GM19438 (cell line): ENCODE results near the gene SPSB1.

ENCODE experiments used
- ATAC-seq: cut with Tn5 transposase; IDR thresholded peaks from one replicate; pipeline ENCODE4 v1.9.1; 2021; ENCODE audit warnings: low read depth; ENCODE audit not compliant: unreplicated experiment

The SPSB1 gene

DNA sequence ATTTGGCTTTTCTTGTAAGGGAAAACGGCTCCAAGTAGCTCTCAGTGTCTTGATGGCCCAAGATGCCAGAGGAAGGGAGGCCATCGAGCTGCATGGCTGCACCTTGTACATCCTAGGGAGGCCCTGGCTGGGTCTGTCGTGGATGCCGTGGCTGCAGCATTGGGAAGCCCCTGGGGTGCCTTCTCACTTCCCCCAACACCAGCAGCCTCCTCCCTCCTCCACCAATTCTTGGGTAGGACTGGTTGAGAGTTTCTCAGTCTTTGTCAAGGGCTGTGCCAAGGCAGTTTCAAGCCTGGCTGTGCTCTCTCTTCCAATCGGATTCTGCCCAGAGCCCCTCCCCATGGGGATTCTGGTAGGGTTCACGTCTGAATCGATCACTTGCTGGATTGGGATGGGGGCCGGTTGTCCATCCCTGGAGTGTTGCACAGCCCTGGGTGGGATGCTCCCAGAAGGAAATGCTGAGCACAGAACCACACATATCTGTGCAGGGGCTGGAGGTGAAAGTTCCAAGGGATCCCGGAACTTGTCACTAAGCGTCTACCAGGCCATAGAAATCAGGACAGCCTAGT, 14.0 kb upstream of the SPSB1 start:
- no peak for ATAC-seq

GRCh38 chr1:9279172-9279840, 13.4 kb upstream of the SPSB1 start:
- ATAC-seq: no peak

GRCh38 chr1:9280015-9280860, 12.5 kb upstream of the SPSB1 start:
- no peak for ATAC-seq

DNA sequence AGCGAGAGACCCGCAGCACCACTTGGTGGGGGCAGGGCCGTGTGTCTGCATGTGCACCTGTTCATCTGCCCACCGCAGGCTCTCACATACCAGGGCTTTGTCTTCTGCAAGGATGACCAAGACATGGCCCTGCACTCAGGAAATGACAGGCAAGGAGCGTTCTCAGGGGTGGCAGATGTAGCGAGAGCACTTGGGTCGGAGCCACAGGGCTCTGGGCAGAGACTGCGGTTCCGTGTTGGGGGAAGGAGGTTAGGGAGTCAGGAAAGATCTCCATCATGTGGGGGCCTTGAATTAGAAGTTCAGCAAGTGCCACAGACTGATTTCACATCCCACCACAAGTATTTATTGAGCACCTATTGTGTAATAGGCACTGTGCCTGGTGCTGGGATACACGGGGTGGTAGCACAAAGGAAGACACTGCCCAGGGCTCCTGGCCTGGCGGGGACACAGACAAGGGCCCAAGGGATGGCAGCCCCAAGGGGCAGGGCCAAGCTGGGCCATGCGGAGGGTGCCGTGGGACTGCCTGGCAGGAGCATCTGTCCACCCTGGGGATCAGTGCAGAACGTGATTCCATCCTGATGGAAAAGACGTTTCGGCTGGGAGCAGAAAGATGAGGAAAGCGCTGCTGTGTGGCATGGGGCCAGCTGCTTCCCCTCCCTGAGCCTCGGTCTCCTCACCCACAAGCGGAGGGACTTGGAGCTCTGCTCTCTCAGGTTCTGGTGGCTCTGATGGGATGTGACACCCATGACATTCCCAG, 11.4 kb upstream of the SPSB1 start:
- ATAC-seq: no peak

- no peak for ATAC-seq
Measured at GRCh38 chr1:9281908-9282695, 10.6 kb upstream of the SPSB1 start.

- ATAC-seq: no peak
Measured at GRCh38 chr1:9282696-9282955, 10.1 kb upstream of the SPSB1 start.

GRCh38 chr1:9284061-9284460, 8.6 kb upstream of the SPSB1 start:
- ATAC-seq: no peak

- ATAC-seq: no peak
Measured at GRCh38 chr1:9286556-9286955, 6.1 kb upstream of the SPSB1 start.

DNA sequence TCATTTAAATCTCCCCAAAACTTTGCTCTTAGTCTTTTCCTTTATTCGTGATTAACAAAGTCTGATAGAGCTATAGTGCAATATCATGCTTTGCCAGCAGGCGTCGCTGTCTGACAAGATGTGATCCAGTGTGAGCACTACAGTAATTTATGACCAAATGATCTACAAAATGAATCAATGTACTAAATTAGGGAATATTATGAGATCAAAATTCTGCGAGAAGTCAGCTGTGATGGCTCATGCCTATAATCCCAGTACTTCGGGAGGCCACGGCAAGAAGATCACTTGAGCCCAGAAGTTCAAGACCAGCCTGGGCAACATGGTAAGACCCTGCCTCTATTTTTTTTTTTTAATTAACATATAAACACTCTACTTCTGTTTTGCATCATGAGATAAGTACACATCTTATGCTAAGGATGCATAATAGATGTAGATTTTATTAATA, 3.6 kb upstream of the SPSB1 start:
- ATAC-seq: no peak

DNA sequence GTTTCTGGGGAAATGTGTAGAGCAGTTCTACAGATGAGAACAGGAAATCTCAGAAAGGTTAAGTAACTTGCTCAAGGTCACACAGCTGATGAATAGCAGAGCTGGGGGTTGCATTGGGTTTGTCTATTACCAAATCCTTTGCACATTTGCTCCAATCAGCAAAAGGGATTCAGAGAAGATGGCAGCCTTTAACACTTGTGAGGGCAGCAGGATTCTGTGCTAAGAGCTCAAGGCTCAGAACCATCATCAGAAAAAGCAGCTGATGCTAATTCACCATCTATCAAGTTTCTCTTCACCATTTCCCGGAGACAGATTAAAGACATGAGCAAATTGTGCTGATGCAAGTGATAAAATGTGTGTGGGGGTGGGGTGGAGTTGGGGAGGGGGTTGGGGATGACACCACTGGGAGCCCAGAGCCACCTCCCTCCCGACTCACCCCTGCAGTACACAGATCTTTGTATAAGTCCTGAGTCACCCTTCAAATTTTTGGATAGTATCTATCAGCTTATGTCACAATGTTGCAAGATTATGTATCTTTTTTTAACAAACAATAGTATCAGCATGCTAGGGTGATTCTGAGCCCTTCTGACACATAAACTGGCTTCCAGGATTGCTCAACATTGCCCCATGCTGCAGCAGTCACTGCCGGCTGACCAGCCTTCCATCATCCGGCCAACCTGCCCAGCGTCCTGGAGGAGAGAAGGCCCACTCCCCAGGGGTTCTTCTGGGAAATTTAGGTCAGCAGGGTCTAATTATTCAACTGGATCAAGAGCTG, 2.8 kb upstream of the SPSB1 start:
- ATAC-seq: no peak

- no peak for ATAC-seq
Measured at GRCh38 chr1:9291914-9292360, 757 bp upstream of the SPSB1 start.

DNA sequence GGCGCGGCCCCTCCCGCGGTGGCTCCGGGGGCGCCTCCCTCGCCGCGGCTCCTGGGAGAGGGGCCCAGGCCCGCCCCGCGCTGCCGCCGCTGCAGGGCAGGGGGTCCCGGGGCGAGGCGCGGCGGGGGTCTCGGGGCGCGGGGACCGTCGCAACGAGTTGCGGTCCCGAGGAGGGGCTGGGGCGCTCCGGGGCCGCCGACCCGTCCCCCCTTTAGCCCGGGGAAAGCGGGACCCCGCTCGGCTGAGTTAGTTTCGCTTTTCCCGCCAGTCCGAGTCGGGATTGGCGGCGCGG, 493 bp downstream of the SPSB1 start:
- ATAC-seq: no peak

DNA sequence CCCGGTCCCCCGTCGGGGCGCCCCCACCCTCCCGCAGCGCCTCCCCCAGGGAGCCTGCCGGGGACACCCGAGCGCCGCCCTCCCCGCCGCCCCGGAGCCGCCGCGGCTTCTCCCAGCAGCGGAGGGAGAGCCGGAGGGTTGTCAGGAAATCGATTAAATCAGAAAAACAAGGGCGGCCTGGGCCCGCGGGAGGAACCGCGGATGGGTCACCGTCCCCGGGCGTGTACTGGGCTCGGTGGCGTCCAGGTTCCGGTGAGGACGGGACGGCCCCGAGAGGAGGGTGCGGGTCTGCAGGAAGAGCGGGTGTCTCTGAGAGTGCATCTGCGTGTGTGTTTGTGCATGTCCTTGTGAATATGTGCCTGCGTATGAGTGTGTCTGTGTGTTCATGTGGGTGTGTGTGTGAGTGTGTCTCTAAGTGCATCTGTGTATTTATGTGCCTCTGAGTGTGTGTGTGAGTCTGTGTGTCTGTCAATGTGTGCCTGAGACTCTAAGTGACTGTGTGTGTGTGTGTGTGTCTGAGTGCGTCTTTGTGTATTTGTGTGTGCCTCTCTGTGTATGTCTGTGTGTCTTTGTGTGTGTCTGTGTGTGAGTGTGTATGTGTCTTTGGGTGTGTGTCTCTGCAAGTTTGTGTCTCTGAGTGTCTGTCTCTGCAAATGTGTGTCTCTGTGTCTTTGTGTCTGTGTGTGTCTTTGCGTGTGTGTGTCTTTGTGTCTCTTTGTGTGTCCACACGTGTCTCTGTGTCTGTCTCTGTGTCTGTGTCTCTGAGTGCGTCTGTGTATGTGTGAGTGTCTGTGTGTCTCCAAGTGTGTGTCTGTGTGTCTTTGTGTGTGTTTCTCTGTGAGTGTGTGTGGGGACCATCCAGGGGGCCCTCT, 1.1 kb downstream of the SPSB1 start:
- no peak for ATAC-seq

- ATAC-seq: no peak
Measured at GRCh38 chr1:9294405-9294773, 1.7 kb downstream of the SPSB1 start.

DNA sequence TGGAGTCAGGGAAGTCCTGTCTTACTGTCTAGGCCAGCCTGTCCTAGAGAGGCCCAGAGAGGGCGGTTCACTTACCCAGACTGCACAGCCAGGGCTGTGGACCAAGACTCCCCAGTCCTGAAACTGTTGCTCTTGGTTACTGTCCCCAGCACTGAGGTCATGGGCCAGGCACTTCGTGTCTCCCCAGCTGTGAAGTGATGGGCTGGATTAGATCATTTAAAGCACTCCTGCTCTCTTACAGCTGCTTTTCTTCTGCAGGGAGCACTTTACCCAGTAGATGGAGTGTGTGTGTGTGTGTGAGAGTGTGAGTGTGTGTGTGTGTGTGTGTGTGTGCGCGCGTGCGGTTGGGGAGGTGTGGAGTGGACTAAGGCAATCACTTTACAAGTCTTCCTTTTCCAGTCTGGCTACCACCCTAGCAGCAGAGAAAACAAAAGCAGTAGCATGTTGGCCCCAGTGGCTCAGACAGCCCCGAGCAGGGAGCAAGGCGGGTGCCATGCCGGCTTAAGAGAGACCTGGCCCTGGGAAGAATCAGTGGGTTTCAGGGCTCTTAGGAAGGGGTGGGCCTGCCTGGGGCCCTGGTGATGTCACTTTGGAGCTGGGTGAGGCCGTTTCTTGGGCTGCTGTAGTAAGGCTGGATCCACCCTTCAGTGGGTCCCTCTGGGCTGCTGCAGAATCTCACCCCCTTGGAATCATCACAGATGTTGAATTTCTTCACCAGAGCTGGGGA, 2.4 kb downstream of the SPSB1 start:
- no peak for ATAC-seq

GRCh38 chr1:9295884-9296283, 3.2 kb downstream of the SPSB1 start:
- ATAC-seq: no peak

DNA sequence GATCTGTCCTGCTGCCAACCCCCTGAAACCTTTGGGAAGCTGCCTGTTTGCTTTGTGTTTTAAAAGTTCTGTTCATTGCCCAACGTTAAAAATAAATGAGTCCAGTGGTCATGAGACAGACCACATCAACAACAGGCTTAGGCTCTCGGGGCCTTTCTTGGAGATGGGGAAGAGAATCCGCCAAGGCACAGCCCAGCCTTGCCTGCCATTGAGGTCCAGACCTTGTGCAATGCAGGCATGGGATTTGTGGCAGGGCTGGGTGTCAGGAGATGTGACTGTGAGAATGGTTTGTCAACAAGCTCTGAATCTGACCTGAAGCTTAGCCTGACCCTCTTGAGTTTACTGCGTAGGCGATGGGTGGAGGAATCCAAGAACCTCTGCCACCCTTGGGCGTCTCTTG, 4.2 kb downstream of the SPSB1 start:
- ATAC-seq: no peak

- no peak for ATAC-seq
Measured at GRCh38 chr1:9297831-9298230, 5.1 kb downstream of the SPSB1 start.
